WTC11 (cell line): ENCODE measurements around the gene RUNX2. TPM values are rescaled to one million over a fixed set of nuclear protein-coding genes. Genes with fewer than 3 reads are reported as not detected.

Source experiments
- ATAC-seq: fragments of 200-7000 bp; cut with Tn5 transposase; 2 replicates; pipeline ENCODE4 v1.10.0; 2021; ENCODE audit warnings: mild to moderate bottlenecking, moderate library complexity
- CTCF ChIA-PET: fragments of 300-600 bp; sonication (Branson Sonifier 250); formaldehyde crosslinking; loops from one replicate; lab custom pipeline; 2021; ENCODE audit warnings: antibody characterized with exemption; lab: Charles Lee
- POLR2A ChIA-PET: fragments of 350-600 bp; sonication (Branson Sonifier 250); formaldehyde crosslinking; loops from one replicate; lab custom pipeline; 2021; ENCODE audit warnings: antibody characterized with exemption; lab: Charles Lee
- DNase-seq: peaks from one replicate; pipeline ENCODE4 v3.0.0; 2021; ENCODE audit warnings: low spot score
- H3K27ac Mint-ChIP-seq: 2 replicates; pipeline ENCODE4 v1.8.0; 2021; ENCODE audit warnings: mixed read lengths
- H3K27me3 Mint-ChIP-seq: 2 replicates; pipeline ENCODE4 v1.8.0; 2021; ENCODE audit warnings: low read depth, mild to moderate bottlenecking, moderate library complexity, mixed read lengths
- H3K36me3 Mint-ChIP-seq: 2 replicates; pipeline ENCODE4 v1.8.0; 2021; ENCODE audit warnings: mixed read lengths
- H3K4me1 Mint-ChIP-seq: 2 replicates; pipeline ENCODE4 v1.8.0; 2022; ENCODE audit warnings: mixed read lengths
- H3K4me3 Mint-ChIP-seq: 2 replicates; pipeline ENCODE4 v1.8.0; 2021; ENCODE audit warnings: mild to moderate bottlenecking, moderate library complexity, mixed read lengths
- H3K9me3 Mint-ChIP-seq: 2 replicates; pipeline ENCODE4 v1.8.0; 2021; ENCODE audit warnings: mixed read lengths
- CBFB ChIP-seq: sonication (generic); formaldehyde crosslinking; IDR thresholded peaks from 2 replicates; pipeline ENCODE4 v1.8.1; 2022; ENCODE audit warnings: mild to moderate bottlenecking, low read depth, missing genetic modification reagents
- EMX1 ChIP-seq: fragments of 250-450 bp; sonication (Bioruptor Pico); IDR thresholded peaks from 2 replicates; pipeline ENCODE4 v1.8.0; 2021; ENCODE audit warnings: mild to moderate bottlenecking
- ERG ChIP-seq: fragments of 250-450 bp; sonication (Bioruptor Pico); IDR thresholded peaks from 2 replicates; pipeline ENCODE4 v1.8.0; 2021; ENCODE audit warnings: mild to moderate bottlenecking
- FOXJ3 ChIP-seq: sonication (generic); formaldehyde crosslinking; IDR thresholded peaks from 2 replicates; pipeline ENCODE4 v1.9.0; 2021; ENCODE audit warnings: missing genetic modification reagents, mild to moderate bottlenecking, borderline replicate concordance
- FOXP1 ChIP-seq: sonication (generic); formaldehyde crosslinking; IDR thresholded peaks from 2 replicates; pipeline ENCODE4 v1.8.0; 2022; ENCODE audit warnings: missing genetic modification reagents, mild to moderate bottlenecking, moderate library complexity, borderline replicate concordance
- JAZF1 ChIP-seq: fragments of 250-450 bp; sonication (Bioruptor Pico); IDR thresholded peaks from 2 replicates; pipeline ENCODE4 v1.9.0; 2021; ENCODE audit warnings: moderate library complexity, mild to moderate bottlenecking, inconsistent platforms
- NR1H2 ChIP-seq: sonication (generic); formaldehyde crosslinking; IDR thresholded peaks from 2 replicates; pipeline ENCODE4 v1.9.0; 2021; ENCODE audit warnings: mild to moderate bottlenecking, moderate library complexity, missing genetic modification reagents
- ZBTB21 ChIP-seq: sonication (generic); formaldehyde crosslinking; IDR thresholded peaks from 2 replicates; pipeline ENCODE4 v1.8.1; 2023; ENCODE audit warnings: mild to moderate bottlenecking, missing genetic modification reagents, borderline replicate concordance
- ZNF121 ChIP-seq: sonication (generic); formaldehyde crosslinking; IDR thresholded peaks from 2 replicates; pipeline ENCODE4 v1.8.0; 2023; ENCODE audit warnings: missing genetic modification reagents
- ZNF138 ChIP-seq: sonication (generic); formaldehyde crosslinking; conservative IDR thresholded peaks from 2 replicates; pipeline ENCODE4 v1.8.1; 2022; ENCODE audit warnings: mild to moderate bottlenecking, moderate library complexity, missing genetic modification reagents
- ZNF232 ChIP-seq: sonication (generic); formaldehyde crosslinking; IDR thresholded peaks from 2 replicates; pipeline ENCODE4 v1.8.0; 2022; ENCODE audit warnings: mild to moderate bottlenecking, missing genetic modification reagents
- ZNF317 ChIP-seq: sonication (generic); formaldehyde crosslinking; IDR thresholded peaks from 2 replicates; pipeline ENCODE4 v1.8.1; 2023; ENCODE audit warnings: low read depth, mild to moderate bottlenecking, moderate library complexity, missing genetic modification reagents, borderline replicate concordance
- ZSCAN18 ChIP-seq: fragments of 250-450 bp; sonication (Bioruptor Pico); IDR thresholded peaks from 2 replicates; pipeline ENCODE4 v2.1.2; 2022; ENCODE audit warnings: mild to moderate bottlenecking, moderate library complexity
- total RNA-seq: library from RNA; stranded (reverse); gene quantifications from 3 replicates; pipeline ENCODE4 v1.2.3, GENCODE V29; 2021
- TF ChIP-seq, protein P1 (sequence below): sonication (generic); formaldehyde crosslinking; conservative IDR thresholded peaks from 2 replicates; pipeline ENCODE4 v1.8.1; 2023; ENCODE audit warnings: mild to moderate bottlenecking, low read depth, missing genetic modification reagents, moderate library complexity

RUNX2 gene
- total RNA-seq, 1 experiment from 2014 or later = 0.28 TPM

- TF ChIP-seq, protein P1, sequence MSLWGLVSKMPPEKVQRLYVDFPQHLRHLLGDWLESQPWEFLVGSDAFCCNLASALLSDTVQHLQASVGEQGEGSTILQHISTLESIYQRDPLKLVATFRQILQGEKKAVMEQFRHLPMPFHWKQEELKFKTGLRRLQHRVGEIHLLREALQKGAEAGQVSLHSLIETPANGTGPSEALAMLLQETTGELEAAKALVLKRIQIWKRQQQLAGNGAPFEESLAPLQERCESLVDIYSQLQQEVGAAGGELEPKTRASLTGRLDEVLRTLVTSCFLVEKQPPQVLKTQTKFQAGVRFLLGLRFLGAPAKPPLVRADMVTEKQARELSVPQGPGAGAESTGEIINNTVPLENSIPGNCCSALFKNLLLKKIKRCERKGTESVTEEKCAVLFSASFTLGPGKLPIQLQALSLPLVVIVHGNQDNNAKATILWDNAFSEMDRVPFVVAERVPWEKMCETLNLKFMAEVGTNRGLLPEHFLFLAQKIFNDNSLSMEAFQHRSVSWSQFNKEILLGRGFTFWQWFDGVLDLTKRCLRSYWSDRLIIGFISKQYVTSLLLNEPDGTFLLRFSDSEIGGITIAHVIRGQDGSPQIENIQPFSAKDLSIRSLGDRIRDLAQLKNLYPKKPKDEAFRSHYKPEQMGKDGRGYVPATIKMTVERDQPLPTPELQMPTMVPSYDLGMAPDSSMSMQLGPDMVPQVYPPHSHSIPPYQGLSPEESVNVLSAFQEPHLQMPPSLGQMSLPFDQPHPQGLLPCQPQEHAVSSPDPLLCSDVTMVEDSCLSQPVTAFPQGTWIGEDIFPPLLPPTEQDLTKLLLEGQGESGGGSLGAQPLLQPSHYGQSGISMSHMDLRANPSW (CRISPR knock-in tag) = no peak
- TF ChIP-seq ZSCAN18 (CRISPR knock-in tag) (no peak), ZNF317 (CRISPR knock-in tag) (no peak), ZNF232 (CRISPR knock-in tag) (no peak), ERG (CRISPR knock-in tag) (no peak), ZBTB21 (CRISPR knock-in tag) (no peak), CBFB (CRISPR knock-in tag) (no peak), FOXP1 (no peak)
- TF ChIP-seq, all 79 proteins: peak for 0
These were observed 246.8 kb downstream of the RUNX2 start (continued) for GRCh38 chr6:45574885-45575284.

DNA sequence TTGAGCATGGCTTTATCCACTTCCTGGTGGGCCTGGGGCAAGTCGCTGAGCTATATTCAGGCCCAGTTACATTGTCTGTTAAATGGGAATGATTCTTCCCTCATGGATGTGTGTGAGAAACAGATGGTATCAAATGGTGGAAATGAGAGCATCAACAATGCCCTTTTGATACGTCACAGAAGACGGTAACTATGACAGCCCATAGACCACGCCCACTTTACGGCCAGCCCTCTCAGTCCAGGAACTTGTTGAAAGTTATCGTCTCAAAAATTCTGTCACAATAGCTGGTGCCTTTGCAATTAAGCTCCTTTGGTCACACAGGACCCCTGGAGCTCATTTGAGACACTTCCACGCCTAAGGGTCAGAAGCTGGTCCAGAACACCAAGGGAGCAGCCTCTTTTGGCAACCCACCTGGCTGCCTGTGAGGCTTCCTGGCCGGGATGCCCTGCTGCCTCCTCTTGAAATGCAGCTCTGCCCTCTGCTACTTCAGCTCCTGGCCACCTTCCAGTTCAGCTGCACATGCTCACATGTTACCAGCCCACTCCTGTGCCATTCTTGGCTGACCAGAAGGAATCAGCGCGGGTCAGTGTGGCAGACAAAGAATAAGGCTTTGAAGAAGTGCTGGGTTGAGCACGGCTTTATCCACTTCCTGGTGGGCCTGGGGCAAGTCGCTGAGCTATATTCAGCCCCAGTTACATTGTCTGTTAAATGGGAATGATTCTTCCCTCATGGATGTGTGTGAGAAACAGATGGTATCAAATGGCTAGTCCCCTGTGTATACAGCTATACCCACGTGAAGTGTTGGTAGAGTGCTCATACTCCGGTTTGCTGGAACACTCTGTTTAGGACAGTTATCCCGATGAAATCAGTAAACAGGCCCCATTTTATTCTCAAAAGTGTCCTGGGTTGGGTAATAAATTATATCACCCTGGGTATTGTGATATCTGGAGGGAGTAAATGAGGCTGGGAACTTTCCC is 248.8 kb downstream of the RUNX2 start:
- no peak for DNase-seq
- POLR2A ChIA-PET = no interaction called here
- Mint-ChIP-seq H3K4me1 (0 out of 2 replicates have a peak, but pooled peaks cover 3% of the 10 kb centered on the region), H3K36me3 (peaks cover 4% of the 10 kb centered on the region; the same call in 1 of the 2 replicates), H3K9me3 (peaks cover 7% of the 10 kb centered on the region), H3K27ac (no peak overlapping the region), H3K4me3 (no peak overlapping the region), H3K27me3 (no peaks in the 10 kb centered on the region; the same call in 1 of the 2 replicates)
- ATAC-seq = no peak
- no peak for TF ChIP-seq ZNF138
- TF ChIP-seq NR1H2 (CRISPR knock-in tag) = no peak
- TF ChIP-seq ZNF121 (CRISPR knock-in tag) = no peak
- TF ChIP-seq JAZF1 (CRISPR knock-in tag) = no peak
- CTCF ChIA-PET = no interaction called here

DNA sequence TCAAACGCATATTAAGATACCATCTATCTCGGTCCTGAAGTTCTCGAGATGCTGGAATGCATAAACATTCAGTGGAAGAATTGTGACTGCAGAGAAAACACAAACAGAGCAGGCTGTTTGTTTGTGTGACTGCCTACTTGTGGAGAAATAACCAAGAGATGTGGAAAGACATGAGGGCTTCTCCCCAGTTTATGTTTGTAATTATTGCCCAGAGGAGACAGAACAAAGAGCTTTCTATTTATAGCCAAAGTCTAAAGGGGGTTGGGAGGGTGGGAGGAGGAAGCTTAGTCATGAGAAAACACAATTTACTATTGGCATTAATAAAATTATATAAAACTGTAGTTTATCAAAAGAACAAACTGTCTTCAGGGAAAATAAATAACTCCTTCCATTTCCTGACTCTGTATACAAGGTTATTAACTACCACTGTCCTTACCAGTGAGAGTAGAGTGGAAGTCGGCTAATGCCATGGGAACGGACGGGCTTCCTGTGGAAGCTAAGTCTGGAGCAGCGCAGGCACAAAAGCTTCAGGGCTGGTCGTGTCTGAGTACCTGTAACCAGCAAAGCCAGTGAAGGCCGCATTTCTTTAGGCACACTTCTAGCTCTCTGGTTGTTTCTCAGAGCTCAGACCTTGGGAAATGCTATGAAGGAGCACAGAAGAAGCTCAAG is 249.8 kb downstream of the RUNX2 start:
- 0 out of 2 replicates have a peak, but pooled peaks cover 3% of the 10 kb centered on the region for H3K4me1 Mint-ChIP-seq
- CTCF ChIA-PET = no interaction called here
- H3K4me3 Mint-ChIP-seq = no peak overlapping the region
- H3K9me3 Mint-ChIP-seq = peaks cover 15% of the 10 kb centered on the region
- peaks cover 7% of the 10 kb centered on the region; the same call in 1 of the 2 replicates for H3K36me3 Mint-ChIP-seq
- no peaks in the 10 kb centered on the region; the same call in 1 of the 2 replicates for H3K27me3 Mint-ChIP-seq
- ATAC-seq (no peak), DNase-seq (no peak)
- TF ChIP-seq FOXJ3 (no peak), EMX1 (CRISPR knock-in tag) (no peak)
- TF ChIP-seq, all 79 proteins: peak for 0
- H3K27ac Mint-ChIP-seq = no peak overlapping the region
- POLR2A ChIA-PET = interaction anchor here (0.6 kb wide), 1 partner anchor 46 kb away, joined by 4 read pairs; no protein-coding TSS in a partner anchor
